NCI-H82 (cell line): Measurements from ENCODE around the gene CALCB.
"Not testable (repeated sequence)": the region's sequence is repeated elsewhere in the genome, so short reads cannot be mapped to it uniquely, and the experiment has no call there.

Experiments used
- DNase-seq: peaks from one replicate; lab custom pipeline; 2025; lab: John Stamatoyannopoulos, UW

Gene CALCB, protein sequence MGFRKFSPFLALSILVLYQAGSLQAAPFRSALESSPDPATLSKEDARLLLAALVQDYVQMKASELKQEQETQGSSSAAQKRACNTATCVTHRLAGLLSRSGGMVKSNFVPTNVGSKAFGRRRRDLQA

DNA sequence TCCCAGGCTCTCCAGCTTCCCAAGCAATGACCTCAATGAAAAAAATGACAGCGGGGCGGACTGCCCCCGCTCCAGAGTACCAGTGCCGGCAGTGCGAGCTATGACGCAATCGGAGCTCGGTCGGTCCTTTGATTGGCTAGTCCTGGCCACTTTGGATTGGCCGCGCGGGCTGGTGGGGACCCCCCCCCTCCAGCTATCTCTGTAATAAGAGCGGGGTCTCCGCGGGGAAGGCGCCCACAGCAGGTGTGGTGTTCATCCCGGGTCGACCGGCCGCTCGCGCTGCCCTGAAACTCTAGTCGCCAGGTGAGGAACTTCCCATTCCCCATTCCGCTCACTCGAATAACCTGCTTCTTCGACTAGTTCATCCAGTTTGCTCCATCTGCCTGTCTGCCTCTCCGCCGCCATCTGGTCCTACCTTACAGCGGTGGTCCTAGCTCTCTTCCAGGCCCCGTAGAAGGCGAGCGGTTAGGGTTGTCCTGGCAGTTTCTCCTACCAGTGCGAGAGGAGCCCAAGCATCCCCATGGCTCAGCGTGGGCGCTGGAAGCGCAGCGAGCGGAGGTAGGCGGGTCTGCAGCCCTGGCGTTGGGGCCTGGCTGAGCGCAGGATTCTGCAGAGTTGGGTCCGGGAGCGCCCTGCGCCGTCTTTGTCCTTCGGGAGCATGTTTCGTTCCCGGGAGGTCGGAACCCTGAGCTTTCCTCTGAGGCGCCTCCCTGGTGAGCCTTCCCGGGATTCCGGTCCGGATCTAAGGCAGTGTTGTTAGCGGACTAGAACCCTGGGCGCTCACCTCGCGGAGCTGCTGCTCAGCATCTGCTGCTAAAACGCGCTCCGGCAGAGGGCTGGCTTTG is at the start of gene CALCB:
Gene CALCB, plus strand, starts transcription at position 233 of the 845 bp plus-strand sequence. CDS start 1,126 bp downstream, outside the sequence.
- peak; percentile 52 for DNase-seq

- no peak for DNase-seq
Measured at GRCh38 chr11:15027011-15027410, 46.4 kb upstream of the CALCB start.

DNA sequence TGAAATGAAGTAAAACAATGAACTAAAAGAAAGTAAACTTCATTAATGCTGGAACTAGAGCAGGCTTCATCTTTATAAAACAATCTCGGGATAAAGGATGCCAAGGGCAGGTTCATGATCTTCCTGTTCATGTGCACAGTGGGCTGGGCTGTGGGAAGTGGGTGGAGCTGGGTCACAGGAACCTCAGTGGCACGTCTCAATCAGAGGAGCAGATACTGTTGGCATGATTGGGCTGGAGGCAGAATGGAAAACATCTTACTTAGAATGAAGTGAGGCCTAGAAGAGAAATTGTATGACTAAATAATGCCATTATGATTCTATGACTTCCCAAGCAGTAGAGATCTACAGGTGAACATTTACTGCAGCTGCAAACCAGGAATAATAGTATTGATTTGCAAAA is 45.4 kb upstream of the CALCB start:
- no peak for DNase-seq

GRCh38 chr11:15028379-15028778 is 45.0 kb upstream of the CALCB start:
- DNase-seq: no peak

DNA sequence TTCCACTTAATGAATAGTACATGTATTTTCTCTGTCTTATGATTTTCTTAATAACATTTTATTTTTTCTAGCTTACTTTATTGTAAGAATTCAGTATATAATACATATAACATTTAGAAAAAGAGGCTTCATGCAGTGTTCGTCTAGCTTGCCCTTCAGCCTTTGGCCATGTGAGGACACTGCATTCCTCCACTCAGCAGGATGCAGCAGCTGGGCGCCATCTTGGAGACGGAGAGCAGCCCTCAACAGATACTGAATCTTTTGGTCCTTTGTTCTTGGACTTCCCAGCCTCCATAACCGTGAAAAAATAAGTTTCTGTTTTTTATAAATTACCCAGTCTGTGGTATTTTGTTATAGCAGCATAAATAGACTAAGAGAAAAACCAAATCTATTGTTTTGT is 41.4 kb upstream of the CALCB start:
- not testable (repeated sequence) for DNase-seq

GRCh38 chr11:15034687-15035267 is 38.6 kb upstream of the CALCB start:
- DNase-seq: no peak

DNA sequence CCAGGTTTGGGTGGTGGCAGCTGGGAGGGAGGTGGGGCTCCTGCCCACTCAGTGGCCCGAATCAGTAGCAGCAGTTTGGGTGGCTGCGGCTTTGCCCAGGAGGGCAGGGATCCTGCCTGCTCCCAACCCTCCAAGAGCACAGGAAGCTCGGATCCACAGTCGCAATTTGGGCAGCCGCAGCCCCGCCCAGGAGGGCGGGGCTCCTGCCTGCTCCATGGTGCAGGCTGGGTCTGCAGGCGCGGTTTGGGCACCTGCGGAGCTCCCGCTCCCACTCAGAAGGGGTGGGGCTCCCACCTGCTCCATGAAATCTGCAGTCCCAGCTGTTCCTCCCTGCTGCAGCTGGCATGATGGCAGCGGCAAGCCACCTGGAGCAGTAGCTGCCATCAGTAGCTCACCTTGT is 38.1 kb upstream of the CALCB start:
- peak; percentile 12 for DNase-seq

- DNase-seq: peak; percentile 32
Measured at GRCh38 chr11:15038963-15039362, 34.4 kb upstream of the CALCB start.

- DNase-seq: no peak
Measured at GRCh38 chr11:15045209-15045608, 28.2 kb upstream of the CALCB start.

DNA sequence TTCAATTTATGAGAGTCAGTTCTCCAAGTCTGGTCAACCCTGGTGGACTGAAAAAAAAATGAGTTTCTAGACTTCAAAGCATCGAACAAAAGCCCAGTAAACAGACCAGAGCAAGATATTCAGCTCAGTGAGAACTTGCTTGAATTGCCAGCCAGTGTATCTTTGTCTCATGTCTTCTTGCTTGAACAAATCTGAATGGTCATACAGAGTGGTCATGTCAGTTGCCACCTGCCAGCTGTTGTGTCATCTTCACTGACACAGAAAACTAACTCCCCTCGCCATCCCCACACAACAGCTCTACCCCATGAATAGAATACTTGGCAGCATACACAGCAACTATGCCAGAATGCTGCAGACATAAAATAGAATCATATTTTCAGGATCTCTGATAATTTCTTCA is 27.5 kb upstream of the CALCB start:
- no peak for DNase-seq

- not testable (repeated sequence) for DNase-seq
Measured at GRCh38 chr11:15046673-15047072, 26.7 kb upstream of the CALCB start.

- no peak for DNase-seq
Measured at GRCh38 chr11:15048616-15049015, 24.8 kb upstream of the CALCB start.

DNA sequence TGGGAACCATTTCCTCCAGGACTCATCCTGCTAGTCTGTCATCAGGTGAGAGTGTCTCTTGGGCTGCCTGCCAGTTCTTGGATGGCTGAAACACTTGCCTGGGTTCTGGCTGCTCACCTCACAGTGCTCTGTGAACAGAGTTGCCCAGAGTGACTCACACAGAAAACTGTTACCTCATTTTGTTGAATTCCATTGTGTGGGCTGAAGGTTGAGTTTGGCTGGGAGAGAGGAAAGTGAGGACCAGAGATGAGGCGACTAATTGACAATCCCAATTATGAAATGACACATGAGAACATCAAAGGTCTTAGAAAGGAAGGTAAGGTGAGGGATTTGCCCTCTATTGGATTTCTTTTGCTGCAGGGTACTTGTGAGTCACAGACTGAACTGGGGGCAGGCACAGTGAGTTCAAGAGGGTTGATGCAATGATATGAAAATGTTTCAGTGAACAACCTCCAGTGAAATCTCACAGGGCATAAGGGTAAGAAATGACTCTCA is 20.2 kb upstream of the CALCB start:
- no peak for DNase-seq

GRCh38 chr11:15055620-15056356 is 17.6 kb upstream of the CALCB start:
- no peak for DNase-seq

- DNase-seq: peak; percentile 40
Measured at GRCh38 chr11:15057329-15057728, 16.1 kb upstream of the CALCB start.

- no peak for DNase-seq
Measured at GRCh38 chr11:15059132-15059915, 14.1 kb upstream of the CALCB start.

GRCh38 chr11:15062599-15062998 is 10.8 kb upstream of the CALCB start:
- no peak for DNase-seq

DNA sequence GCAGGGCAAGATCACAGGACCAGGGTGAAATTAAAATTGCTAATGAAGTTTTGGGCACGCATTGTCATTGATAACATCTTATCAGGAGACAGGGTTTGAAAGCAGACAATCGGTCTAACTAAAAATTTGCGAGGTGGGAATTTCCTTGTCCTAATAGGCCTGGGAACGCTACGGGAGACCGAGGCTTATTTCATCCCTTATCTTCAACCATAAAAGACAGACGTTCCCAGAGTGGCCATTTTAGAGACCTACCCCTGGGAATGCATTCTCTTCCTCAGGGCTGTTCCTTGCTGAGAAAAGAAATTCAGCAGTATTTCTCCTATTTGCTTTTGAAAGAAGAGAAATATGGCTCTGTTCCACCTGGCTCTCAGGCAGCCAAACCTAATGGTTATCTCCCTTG is 3.6 kb upstream of the CALCB start:
- DNase-seq: not testable (repeated sequence)

DNA sequence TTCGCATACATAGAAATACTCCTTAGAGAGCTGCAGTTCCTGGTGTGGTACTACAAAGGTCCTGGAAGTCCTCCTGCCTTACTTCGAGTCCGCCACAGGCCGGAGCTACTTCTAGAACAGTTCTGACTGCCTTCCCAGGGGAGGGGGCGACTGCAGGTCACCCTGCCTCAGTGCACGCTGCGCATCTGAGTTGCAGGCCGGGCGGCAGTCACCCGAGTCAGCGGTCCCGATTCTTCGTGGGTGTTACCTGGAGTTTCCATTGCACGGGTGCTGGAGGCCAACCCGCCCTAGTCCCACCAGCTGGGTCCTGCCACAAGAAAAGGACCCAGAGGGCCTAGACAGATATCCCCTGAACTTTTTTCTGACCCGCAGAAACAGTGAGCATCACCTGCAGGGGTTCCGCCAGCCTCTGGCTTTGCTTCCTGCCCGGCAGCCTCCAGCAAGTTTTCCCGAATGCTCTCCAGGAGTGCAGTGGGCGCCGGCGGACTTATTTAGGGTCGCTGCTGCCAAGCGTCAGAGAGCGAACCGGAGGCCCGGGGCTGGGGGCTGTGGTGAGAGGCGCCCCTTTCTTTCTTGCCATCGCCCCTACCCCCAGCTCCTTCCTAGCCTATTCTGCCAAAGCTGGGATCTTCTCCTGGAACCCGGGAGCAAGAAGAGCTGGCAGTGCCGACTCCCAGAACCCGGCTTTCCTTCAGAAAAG is 1.7 kb upstream of the CALCB start:
- DNase-seq: no peak

DNA sequence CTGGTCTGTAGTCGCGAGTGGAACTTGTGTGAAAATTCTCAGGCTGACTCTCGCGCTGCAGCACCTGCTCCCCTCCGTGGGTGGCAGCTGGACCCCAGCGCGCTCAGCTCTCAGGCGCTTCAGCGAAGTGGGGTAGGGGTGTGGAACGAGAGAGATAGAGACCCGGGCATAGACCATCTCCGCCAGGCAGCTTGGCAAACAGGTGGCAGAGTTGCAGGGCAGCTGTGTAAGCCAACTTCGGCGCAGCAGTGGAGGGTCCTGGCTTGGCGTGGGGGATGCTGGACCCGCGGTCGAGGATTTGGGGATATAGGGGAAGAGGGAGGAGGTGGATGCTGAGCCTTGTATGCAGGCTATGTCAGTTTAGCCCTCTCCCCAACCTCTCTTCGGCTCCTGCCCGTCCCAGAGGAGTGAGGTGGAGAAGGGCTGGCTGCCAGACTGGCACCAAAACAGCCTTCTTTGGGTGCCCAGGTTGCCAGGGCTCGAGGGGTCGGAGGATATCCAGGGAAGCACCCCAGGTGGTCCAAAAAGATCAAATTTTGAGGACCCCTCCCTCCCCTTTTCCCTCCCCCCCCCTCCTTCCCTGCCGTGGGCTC is 746 bp upstream of the CALCB start:
- no peak for DNase-seq
